DMS153 treated with DMSO at 0.1 percent for 48 hours (cell line): ENCODE measurements around the gene KCNAB1.
A peak's percentile ranks its signal among the peaks of the same experiment; 100 is the strongest.

Source experiments
- DNase-seq: peaks from one replicate; lab custom pipeline; 2025; ENCODE audit not compliant: unreplicated experiment; lab: John Stamatoyannopoulos, UW

The KCNAB1 gene

GRCh38 chr3:156359368-156359767, 239.0 kb downstream of the KCNAB1 start:
- DNase-seq, result no peak

- DNase-seq, result no peak
These were observed 239.7 kb downstream of the KCNAB1 start for GRCh38 chr3:156360083-156360482.

DNA sequence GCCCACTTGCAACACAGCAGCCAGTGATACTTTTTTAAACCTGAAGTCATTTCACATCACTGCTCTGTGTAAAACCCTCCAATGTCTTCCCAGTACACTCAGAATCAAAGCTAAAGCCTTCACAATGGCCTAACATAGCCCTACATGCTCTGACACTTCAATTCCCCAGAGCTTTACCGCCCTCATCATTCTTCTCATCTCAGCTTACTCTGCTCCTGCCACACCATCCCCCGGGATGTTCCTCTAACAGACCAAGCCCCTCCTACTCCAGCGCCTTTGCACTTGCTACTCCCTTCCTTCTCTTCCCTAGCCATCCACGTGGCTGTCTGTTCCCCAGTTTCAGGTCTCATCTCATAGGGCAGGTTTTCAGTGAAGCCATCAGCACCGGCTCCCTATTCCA, 240.6 kb downstream of the KCNAB1 start:
- no peak for DNase-seq

DNA sequence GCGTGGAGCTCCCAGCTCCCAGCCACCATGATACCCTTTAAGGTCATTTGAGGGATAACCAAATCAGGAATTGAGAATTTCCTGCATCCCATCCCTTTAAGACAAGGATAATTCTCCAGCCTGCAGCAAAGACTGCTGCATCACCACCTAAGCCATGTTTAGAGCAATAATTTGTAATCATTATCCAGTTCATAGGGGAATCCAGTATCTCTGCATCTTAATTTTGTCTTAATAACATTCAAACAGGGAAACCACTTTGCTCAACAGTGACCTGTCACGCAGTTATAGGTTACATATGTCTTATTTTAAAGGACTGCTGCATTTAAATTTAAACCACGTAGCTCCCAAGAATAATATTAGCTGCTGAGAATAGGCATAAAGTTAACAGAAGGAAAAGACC, 246.2 kb downstream of the KCNAB1 start:
- no peak for DNase-seq

DNA sequence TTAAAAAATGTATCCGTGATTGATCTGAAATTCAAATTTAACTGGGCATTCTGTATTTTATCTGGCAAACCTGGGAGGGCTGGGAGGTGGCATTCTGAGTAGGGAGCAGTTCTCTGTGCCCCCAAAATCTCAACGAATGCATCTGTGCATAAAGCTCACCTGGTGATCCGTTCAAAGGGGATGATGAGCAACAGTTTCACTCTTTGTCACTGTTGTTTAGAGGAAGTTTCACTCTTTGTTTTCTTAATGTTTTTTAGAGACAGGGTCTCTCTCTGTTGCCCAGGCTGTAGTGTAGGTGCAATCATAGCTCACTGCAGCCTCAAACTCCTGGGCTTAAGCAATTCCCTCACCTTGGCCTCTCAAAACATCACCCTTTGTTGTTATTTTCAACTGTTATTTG, 247.8 kb downstream of the KCNAB1 start:
- DNase-seq, result no peak

GRCh38 chr3:156371701-156372100, 251.3 kb downstream of the KCNAB1 start:
- no peak for DNase-seq

- DNase-seq, result no peak
These were observed 252.7 kb downstream of the KCNAB1 start for GRCh38 chr3:156373095-156373494.

DNA sequence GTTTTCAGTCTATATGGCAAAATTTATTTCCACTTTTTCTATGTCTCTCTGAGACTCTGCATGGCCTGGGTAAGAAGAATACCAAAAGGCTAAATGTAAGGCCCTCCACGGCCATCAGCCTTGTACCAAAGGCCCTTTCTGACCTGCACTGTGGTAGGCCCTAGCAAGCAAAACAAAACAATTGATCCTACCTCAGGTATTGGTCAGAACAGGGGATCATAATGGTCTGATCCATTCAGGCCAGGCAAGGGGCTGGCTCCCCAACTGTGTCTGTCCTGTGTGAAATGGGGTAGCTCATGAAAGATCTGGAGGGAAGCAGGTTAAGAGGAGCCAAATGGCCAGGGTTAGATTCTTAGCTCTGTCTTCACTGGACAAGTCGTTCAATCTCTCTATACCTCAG, 253.3 kb downstream of the KCNAB1 start:
- DNase-seq, result no peak

DNA sequence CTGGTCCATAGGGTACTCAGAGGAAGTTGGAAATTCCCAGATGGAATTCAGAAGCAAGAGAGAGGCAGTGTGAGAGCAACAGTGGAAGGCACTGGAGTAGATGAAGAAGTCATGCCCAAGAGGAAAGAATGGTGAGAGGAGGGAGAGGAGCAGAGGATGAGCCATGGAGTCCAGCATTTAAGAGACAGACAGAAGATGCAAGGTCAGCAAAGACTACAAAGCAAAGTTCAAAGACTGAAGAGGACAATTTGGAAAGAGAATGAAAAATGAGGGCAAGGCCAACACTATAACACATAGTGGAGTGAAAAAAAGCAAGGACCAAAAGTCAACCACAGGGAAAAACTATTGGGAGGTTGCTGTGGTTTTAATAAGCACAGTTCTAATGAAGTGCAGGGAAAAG, 255.8 kb downstream of the KCNAB1 start:
- no peak for DNase-seq

GRCh38 chr3:156377266-156377665, 256.9 kb downstream of the KCNAB1 start:
- no peak for DNase-seq

DNA sequence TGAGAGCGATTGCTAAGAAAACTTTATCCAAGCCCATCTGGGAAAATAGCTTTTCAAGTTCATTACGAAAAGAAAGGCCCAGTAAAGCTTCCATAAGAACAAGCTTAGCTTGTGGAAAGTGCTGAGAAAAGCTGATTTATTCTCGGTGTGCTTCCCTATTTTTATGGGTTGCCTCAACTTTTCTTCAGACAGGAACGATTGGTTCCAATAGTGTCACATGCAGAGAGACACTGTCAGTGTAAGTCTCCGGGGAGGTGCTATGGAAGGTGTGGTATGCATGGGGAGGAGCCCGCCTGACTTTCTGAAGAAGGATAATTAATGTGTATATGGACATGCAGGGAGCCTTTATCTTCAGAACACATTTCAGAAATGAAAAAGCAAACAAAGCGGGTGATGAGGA, 257.3 kb downstream of the KCNAB1 start:
- no peak for DNase-seq

- DNase-seq, result no peak
These were observed 258.5 kb downstream of the KCNAB1 start for GRCh38 chr3:156378871-156379270.

GRCh38 chr3:156379327-156379726, 258.9 kb downstream of the KCNAB1 start:
- DNase-seq, result no peak

DNA sequence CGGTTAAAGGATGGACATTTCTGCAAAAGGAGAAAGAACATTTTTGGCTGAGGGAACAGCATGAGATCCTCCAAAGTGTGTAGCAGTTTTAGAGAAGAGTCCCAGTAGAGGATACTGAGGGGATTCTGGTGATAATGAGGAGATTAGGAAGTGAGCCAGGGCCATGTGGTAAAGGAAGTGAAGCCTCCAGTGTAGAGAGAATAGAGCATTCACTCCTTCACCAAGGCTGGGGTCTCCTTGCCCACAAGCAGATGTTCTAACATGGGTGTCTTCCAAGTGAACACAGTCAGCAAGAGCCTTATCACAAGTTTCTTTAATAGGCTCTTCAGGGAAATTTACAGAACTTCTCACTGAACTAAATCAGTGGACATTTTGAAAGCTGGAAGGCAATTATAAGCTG, 260.9 kb downstream of the KCNAB1 start:
- no peak for DNase-seq

GRCh38 chr3:156382458-156383346, 262.3 kb downstream of the KCNAB1 start:
- DNase-seq, result peak; percentile 15

DNA sequence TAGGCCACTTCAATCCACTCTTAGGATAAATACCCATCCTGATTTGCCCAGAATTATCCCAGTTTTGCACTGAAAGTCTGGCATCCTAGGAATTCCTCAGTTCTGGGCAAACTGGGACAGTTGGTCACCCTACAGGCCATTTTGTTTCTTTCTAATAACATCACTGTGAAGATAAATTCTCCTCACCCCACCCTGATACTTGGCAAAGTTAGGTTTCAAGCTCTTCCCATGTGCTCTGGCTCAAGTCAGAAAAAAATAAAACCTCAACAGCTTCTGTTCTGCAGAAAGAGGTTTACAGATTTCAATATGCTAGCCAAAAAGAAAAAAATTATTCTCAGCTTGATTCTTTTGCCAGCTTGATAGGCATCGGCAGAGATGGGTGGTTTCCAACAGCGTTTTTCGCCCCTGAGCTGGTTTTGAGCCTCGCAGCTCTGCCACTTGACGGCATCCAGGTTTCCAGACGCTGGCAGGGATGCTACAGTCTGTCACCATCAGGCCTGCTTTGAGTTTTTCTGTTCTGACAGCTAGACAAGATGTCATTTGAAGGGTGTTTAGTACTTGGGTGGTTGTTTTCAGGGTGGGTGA, 263.2 kb downstream of the KCNAB1 start:
- no peak for DNase-seq

DNA sequence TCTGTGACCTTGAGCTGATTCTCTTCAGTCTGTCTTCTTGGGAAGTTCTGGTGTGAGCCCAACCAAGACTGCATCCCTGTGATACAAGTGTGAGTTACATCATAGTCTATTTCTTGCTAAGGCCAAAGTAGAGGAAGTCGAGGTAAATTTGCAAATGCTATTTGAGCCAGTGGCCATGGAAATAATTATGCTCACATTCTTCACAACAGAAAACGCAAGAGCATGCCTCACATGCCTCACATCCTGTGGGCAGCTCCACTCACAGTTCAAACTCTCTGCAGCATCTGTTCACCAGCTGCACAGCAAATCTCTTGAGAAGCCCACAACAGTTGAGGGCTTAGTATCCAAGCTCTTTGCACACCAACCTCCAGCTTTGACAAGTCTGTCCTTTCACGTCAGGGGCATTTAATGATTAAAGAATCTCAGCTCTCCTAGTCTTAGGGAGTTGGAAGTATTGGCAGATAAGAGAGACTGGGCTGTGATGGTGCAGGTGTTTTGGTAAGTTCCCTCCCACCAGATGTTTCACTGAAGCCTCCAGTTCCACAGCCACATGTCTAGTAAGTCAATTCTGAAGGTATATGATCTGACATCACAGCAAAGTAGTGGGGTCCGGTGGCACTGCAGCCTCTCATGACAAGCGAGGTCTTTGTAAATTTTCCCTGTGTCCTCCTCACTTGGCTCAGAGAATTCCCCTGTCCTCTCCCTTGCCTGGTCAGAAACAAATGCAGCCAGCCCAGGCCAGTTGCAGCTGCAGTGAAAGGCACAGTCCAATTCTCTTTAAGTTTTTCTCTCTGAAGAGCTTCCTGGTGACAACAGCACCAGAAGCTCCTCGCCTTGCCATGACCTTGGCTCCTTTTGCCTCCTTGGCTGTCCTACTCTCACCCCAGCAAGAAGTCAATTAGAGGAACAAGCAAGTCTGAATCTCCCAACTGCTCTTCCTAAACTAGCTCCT, 268.4 kb downstream of the KCNAB1 start:
- DNase-seq, result no peak

DNA sequence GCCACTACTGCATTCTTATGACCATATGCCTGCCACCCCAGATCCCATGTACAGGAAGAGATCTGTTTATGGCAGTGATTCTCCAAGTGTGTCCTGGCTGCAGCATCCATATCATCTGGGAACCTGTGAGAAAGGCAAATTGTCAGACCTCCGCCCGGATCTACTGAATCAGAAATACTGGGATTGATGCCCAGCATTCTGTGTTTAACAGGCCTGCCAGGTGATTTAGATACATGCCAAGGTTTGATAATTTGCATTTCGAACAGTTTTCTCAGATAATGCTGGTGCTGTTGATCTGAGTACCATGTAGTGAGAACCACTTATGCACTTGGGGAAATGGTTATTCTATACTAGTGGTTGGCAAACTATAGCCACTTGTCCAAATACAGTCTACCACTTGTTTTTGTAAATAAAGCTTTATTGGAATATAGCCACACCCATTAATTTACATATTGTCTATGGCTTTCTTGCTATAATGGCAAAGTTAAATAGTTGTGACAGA, 269.1 kb downstream of the KCNAB1 start:
- no peak for DNase-seq

DNA sequence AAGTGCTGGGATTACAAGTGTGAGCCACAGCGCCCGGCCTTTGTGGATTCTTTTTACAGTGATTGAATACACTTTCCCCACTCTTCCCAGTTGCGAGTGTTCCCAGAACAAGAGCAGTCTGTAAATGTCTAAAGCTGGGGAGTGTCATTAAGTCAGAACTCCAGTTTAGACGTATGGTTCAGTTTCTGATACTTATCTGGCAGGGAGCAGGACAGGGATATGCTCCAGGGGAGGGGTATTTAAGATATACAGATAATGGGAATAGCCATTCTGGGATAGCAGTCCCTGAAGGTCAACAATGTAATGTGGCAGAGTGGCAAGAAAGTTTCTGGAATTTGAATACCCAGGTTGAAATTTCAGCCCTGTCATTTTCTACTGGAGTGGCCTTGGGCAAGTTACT, 270.5 kb downstream of the KCNAB1 start:
- DNase-seq, result no peak

DNA sequence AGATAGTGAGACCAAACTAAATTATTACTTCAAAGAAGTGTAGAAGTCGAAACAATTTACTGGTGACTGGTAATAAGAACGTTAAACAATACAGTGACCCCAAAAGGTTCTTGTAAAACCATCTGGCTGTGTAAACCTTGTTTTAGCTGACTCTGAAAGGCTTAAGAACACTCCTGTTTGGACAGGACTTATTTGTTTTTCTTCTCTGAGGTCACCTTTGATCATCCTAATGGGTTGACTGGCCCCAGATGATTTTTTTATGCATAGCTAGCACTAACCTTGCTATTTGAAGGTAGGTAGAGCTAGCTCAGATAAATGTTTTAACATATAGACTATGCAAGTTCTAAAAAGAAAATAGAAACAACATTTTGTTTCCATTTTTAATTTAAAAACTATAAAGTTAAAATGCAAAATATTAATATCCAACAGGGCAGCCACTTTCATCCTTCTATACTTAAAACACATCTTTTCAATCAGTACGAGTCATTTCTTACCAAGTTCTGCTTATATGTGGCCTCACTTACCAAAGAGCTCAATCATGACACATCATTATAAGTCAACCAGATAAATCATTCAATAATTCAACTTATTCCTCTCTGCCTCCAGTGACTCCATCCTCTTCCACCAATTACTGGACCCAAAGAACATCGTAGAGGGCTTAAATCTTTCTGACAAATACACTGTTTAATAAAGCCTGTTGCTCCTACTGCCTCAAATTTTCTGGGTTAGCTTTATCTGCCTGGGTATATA, 275.8 kb downstream of the KCNAB1 start:
- no peak for DNase-seq

DNA sequence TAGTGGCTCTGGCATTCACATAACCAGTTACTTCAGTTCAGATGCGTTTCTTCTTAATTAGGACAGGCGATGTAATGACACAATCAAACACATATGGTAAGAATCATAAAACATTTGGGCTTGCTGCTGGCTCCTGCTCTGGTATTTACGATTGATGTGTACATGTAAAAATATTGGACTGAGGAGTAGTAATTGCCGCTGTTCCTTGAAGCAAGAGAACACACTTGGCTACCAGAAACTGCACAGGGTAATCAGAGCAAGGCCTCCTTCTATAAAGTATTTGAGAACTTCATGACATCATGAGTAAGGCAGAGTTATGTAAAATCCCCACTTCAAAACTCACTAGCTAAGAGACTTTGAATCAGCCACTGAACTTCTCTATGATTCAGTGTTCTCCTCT, 276.5 kb downstream of the KCNAB1 start:
- DNase-seq, result no peak
